IPS-NIHi7 (cell line): ENCODE results near the gene IMPG1.

ENCODE experiments used
- DNase-seq: peaks from one replicate; pipeline ENCODE4 v3.0.0; 2012; ENCODE audit warnings: mixed read lengths; ENCODE audit errors: extremely low spot score

IMPG1 gene, protein sequence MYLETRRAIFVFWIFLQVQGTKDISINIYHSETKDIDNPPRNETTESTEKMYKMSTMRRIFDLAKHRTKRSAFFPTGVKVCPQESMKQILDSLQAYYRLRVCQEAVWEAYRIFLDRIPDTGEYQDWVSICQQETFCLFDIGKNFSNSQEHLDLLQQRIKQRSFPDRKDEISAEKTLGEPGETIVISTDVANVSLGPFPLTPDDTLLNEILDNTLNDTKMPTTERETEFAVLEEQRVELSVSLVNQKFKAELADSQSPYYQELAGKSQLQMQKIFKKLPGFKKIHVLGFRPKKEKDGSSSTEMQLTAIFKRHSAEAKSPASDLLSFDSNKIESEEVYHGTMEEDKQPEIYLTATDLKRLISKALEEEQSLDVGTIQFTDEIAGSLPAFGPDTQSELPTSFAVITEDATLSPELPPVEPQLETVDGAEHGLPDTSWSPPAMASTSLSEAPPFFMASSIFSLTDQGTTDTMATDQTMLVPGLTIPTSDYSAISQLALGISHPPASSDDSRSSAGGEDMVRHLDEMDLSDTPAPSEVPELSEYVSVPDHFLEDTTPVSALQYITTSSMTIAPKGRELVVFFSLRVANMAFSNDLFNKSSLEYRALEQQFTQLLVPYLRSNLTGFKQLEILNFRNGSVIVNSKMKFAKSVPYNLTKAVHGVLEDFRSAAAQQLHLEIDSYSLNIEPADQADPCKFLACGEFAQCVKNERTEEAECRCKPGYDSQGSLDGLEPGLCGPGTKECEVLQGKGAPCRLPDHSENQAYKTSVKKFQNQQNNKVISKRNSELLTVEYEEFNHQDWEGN

DNA sequence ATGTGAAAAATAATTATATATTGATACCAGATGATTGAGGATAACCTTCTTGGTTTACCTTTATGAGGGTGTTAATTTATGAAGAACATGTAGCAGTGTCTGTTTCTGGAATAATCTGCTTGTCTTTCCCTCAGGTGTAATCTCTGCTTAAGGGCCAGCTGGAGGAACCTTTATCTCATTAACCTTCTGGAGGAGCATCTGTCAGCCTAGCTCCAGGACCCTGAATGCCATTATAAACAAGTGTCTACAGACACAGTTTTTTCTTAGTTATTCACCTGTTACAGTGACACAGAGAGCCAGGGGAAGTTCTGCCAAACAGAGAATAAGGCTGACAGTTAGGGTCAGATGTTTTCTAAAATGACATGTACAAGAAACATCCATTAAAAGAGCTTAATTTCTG lies at the start of gene IMPG1:
Gene IMPG1, minus strand, starts transcription at position 101 of the 400 bp plus-strand sequence. CDS start 174 bp downstream, outside the sequence.
- DNase-seq: no peak

DNA sequence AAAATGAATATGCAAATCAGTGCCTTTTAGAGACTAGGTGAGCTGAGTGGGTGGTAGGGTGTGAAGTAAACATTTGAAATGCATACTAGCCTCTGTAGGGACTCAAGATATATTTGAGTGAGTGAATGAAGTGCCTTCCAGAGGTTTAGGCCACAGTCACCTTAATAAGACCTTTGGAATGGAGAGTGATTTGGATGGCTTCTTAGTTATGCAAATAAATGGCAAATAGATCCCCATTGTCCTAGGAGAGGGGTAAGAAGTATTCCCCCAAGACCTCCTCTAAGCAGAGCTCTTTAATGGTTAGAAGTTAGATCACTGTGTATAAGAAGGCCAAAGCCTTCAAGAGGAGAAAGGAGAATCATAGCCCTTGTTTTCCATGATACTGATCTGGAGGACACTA lies 47.8 kb upstream of the IMPG1 start:
- peak; percentile 65 for DNase-seq

DNA sequence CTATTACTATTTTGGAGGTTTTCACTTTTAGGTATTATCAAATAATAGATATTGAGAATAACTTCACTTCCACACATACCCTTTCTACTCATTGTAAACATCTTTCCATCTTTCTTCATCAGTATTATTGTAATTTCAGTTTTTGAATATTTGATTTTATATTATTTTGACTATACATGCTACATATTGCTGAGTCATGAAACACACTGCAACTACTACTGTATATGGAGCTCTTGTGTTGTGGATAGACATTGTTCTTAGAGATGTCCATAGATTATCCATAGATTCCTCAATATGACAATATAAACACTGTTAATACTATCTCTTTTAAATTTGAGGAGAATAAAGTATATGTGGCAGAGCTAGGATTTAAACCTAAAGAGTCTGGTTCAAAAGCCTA lies 819 bp upstream of the IMPG1 start:
- DNase-seq: no peak

DNA sequence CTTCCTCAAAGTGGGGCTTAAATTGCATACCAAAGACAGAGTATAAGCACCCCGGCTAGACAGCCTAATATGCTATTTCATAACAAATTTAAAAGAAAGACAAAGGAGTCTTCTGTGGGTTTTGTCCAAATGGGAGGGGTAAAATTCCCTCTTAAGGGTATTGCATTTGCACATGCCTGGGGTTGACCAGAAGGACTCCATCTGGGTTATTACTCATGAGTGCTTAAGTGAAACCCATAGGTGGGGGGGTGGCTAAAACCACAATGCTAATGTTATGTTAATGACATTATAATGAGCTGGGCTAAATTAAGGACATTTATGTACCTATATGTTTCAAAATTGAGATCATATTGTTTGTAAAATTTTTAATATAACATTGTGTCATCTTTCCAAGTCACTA lies 15.0 kb downstream of the IMPG1 start:
- no peak for DNase-seq

DNA sequence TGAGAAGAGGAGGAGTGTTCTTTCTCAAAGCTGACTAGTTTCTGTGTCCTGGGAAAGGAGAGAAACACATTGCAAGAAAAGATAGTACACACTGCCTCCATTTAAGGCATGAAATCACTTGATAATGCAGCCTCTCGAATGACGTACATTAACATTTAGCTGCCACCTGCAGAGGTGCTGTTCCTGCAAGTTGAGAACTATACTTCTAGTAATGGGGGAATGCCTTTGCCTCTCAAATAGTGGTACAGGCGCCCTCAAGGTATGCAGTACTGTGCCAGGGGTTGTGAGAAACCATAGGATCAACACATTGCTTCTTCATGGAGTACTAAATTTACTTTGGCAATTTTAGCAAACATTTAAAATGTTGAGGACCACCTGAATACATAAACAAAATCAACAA lies 20.1 kb downstream of the IMPG1 start:
- no peak for DNase-seq

DNA sequence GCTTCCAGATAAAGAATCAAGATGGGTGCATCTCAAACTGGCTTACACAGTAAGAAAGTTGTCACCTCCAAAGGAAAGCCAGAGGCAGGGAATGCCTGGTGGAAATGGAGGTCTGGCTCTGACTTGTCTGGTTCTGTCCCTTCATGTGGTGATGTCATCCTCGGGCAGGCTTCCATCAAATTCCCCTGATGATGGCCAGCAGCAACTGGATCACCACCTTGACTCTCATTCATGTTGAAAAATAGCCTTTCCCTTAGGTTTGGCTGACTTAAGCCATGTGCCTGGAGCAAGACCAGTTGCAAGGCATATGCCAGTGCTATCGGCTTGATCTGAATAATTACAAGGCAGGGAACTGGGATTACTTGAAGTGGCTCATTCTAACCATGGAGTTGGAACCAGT lies 28.8 kb downstream of the IMPG1 start:
- no peak for DNase-seq

DNA sequence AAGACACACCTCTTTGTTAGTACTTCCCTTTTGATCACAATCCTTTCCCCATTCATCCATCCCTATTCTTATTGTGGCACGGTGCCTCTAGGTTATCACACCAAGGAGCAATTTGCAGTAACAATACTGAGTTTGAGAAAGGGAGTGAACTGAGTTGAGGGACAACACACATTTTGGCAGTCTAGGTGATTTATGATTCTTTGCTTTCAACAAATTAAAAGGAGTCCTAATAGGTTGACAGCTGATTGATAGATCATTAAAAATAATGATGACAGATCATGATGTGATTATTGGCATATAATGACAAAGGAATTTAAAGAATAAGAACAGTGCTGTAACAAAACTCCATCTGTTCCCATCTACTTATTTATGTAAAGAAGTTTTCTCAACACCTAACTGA lies 36.7 kb downstream of the IMPG1 start:
- no peak for DNase-seq

DNA sequence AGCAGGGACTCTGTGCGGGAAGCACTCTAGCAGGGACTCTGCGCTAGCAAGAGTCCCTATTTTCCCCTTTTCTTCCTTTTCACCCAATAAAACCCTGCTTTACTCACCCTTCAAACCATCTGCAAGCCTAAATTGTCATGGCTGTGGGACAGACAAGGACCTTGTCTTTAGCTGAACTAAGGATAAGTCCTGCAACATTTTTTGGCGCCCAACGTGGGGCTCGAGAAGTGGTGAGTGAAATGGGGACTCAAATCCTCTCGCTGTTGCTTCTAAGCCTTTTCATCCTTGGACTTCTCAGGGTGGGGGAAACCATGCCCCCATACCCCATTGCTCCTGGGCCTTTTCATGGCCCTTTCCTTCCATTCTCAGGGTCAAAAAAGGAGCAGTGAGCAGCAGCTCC lies 46.4 kb downstream of the IMPG1 start:
- no peak for DNase-seq

DNA sequence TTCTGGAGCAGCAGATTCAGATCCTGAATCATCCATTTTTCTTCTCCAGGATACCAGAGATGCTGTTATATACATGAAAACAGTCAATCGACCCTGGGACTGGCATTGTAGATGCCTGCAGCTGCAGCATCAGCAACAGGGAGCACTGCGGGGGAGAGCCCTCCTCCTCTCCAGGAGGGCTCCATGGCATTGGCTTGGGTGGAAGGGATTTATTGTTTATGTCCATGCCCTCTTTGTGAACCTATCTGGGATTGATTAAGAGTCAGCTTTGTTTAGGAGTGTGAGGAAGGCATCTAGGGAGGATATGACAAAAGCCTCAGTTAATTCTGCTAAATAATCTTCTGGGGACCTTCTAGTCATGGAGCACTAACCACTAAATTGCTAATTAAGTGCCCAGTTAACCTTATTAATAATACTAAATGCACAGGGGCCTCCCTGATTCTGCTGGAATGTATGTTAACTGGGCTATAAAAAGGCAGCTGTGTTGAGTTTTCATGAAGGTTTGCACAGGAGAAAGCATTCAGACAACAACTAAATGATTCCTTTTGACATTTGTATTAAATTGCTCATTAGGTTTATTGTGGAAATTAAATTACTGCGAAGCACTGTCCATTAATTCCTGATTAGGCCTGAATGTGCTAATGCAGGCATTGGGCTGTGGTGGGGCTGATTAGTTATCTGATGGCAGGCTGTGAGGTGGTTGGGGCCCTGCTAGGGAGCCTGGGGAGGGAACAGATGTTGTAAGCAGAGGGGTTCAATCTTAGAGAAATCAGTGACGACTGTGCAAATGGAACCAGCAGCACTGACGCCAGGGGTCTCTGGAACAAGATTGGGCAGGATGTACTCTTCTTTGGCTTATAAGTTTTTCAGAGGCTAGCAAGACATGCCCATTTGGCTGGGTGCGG lies 57.6 kb downstream of the IMPG1 start:
- DNase-seq: no peak

DNA sequence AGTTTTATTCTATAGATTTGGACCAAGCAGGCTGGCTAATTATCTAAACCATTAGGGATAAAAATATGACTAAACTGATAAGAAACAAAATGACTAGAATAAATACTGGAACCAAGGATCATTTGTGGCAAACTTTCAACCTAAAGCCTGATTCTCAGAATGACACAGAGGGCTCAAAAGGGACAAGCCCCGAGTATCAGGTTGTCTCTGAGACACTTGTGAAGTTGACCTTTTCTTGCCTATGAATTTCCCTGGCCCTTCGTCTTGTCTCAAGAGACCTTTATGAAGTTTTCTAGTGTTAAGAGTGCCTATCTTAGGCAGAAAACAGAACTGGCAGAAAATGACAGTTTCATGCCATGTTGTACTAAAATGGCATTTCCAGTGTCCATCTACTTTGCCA lies 68.3 kb downstream of the IMPG1 start:
- DNase-seq: no peak

DNA sequence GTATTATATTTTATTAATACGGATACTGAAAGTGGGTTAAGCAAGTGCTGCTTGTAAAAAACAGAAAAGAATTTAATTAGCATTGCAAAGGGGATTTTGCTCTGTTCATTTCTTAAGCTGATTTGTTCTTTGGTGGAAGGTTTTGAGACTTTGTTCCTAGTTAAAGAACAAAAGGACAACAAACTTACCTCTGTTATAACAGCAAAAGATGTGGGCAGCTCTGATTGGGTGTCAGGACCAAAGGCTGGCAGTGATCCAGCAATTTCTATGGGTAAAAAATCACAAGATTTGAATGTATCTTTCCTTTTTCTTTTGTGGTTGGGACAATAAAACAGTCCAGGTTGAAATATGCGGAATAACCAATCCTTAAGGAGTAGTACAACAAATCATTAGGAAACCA lies 68.8 kb downstream of the IMPG1 start:
- DNase-seq: no peak

DNA sequence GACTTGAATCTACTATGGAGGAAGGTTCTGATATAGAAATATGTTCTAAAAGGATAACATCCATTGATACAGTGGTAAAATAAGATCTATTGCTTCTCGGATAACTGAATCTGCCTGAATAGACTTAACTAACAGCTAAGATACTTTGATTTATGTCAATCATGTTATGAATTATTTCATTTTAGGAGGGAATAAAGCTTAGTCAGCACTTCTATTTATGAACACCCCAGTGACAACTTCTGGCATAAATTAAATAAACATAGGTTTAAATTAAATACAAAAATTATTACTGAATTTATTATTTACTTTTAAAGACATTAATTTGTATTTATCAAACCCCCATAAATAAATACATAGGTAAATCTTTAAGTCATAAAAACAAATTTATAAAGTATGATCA lies 69.3 kb downstream of the IMPG1 start:
- no peak for DNase-seq

DNA sequence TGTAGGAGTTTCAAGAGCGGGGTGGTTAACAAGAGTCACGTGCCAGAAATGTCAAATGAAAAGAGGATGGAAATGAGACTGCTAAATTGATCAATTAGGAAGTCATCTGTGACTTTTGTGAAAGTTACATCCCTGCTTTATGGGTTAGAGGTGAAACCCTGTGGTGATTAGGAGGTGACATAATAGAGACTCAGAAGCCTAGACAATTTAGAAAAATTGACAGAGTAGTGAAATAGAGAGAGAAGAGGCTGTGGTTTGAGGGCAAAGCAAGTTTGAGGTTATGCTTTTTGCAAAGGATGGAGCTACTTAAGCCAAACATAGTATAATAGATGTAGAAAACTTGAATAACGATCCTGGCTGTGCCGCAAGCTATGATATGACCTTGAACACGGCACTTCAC lies 71.8 kb downstream of the IMPG1 start:
- no peak for DNase-seq

DNA sequence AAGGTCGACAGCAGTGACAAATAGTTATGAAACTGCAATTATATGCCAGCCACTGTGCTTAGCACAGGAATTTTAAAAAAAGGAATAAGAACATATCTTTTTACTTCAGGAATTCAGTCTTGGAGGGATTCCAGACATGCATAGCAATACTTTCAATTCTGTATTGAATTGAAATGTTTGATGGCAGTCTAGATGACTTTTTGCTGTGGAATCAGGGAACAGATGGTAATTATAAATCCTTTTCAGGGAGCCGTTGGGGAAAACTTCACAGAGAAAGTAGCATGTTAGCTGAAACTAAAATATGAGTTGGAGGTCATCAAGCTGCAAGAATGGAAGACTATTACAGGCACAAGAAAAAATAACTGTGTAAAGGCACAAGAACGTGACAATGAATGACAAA lies 74.8 kb downstream of the IMPG1 start:
- no peak for DNase-seq

DNA sequence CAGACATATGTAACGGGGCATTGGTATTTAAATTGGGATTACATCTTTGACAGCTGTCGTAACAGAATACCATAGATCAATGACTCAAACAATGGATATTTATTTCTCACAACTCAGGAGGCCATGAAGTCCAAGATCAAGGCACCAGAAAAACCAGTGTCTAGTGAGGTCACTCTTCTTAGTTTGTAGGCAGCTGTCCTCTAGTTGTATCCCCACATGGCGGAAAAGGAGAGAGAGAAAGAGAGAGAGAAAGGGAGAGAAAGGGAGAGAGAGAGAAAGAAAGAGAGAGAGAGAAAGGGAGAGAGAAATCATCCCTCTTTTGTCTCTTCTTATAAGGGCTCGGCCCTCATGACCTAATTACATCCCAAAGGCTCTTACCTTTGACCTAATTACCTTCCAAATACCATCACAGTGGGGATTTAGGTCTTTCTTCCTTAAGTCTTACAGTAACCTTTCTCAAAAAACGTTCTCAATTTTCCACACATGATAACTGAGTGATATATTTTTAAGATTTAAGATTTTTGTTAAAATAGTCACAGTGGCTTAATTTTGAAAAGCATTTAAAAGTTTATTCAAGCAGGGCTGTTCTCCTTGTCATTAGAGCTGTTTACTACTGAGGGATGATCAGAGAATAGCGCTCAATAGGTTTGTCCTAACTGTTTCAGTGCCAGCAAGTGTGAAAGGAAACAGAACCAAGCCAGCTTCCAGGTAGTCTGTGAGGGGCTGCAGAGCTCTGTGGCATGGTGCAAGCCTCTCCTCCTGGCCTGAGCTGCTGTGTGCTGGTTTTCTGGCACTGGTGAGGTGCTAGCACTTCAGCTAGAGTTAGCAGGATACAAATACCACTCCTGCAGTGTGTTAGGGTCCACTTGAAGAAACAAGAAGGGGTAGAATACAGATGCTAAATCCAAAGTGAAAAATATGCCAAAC lies 79.0 kb downstream of the IMPG1 start:
- DNase-seq: peak; percentile 26

DNA sequence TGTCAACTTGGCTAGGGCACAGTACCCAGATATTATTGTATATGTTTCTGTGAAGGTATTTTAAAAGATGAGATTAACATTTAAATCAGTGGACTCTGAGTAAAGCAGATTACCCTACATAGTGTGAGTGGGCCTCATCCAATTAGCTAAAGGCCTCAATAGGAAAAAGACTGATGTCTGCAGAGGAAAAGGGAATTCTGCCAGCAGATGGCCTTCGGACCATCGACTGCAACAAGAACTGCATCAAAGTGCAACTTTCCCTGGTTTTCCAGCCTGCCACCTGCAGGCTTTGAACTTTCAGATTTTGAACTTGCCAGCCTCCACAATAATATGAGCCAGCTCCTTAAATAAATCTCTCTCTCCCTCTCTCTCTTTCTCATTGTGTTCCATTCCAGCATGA lies 80.5 kb downstream of the IMPG1 start:
- no peak for DNase-seq

DNA sequence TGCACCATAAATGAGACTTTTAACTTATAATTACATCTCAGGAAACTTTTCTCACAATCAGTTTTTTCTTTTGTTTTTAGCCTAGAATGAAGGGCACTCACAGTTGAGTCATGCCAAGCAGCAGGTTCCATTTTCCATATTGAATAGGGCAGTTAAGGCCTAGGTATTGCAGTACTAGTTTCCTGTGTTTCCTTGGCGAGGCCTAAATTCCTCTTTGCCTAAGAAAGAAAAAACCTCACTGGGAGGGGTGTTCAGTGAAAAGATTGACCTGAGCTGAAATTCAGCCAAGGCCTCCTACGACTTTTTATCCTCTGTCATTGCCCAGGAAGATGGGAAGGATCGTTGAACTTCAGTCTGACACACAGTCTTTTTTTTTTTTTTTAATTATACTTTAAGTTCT lies 85.5 kb downstream of the IMPG1 start:
- DNase-seq: peak; percentile 47

DNA sequence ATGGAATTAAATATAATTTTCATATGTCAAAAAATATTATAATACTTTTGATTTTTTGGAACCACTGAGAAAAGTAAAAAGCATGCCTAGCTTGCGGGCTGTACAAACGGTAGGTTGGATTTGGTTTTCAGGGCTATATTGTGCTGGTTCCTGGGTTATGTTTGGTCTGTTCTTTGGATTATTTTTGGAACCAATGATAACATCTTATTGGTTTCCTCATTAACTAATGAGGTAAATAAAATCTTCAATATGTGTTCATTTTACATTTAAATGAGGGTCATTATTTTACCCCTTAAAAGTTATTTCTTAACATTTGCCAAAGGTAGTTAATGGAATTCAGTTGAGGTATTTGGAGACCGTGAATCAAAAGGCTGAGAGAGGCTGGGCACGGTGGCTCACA lies 96.6 kb downstream of the IMPG1 start:
- DNase-seq: no peak

DNA sequence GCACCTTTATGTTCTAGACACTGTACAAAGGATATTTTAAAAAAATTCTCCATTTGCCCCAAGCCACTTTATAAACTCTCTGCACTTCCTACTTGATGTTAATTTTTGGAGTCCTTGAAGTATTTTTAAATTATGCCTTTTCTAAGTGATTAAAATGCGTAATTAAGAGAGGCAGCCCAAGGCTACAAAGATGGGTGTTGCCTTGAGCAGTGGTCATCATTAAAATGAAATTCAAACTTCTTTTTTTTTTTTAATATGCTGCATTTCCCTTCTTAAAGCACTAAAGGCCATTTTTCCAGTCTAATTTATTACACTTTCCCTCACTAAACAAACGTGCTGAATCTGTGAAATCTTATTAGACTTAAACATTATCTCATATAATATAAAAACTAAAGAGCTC lies 102.4 kb downstream of the IMPG1 start:
- no peak for DNase-seq

DNA sequence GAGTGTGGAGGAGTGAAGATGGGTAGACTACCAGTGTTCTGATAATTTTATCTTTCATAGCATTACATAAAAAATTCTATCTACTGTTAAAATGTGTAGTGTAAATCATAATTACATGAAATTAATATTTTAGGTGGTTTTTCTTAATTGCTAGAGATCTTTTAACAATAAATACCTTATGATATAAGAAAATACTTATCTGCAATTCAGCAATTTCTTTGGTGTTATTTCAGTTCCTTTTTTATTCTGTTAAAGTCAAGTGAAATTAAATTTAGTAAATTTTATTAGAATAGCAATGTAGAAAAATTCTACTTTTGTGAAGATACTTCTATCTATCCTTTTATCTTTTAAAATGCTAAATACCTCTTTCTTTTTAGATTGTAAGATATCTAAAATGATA lies 104.3 kb downstream of the IMPG1 start:
- no peak for DNase-seq

DNA sequence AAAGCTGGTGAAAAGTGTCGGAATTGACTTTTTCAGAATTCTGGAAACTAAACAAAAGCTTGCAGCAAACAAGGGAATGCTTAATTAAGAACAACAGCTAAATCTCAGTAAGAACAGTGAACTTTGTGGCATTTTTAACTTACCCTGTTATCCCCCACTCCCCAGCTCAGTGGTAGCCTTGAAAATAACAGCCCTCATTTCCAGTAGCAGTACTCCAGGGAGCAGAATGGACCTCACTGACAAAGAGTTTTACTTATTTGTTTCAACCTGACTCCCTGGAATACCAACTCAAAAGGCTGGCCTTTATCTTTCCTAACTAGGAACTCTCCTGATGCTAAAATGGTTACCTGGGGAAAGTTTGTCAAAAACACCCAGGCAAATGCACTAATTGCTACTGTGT lies 108.9 kb downstream of the IMPG1 start:
- no peak for DNase-seq
